OCI-LY1 (cell line): Measurements from ENCODE around the gene SREBF1.

Source experiments
- H2AFZ ChIP-seq: fragments of 200-600 bp; sonication (generic), shearing (Covaris generic); 2 replicates; pipeline ENCODE4 v1.6.0; 2014; ENCODE audit warnings: antibody characterized with exemption, mild to moderate bottlenecking, low read length
- H3F3A ChIP-seq: fragments of 200-600 bp; sonication (generic), shearing (Covaris generic); 2 replicates; pipeline ENCODE4 v1.6.0; 2014; ENCODE audit warnings: mild to moderate bottlenecking, antibody characterized with exemption, low read length, moderate library complexity; ENCODE audit not compliant: insufficient read depth
- H3K27ac ChIP-seq: fragments of 200-600 bp; sonication (generic); 2 replicates; pipeline ENCODE4 v1.5.1; 2014; ENCODE audit warnings: low read length, mixed run types, mild to moderate bottlenecking, low read depth; ENCODE audit not compliant: poor library complexity, severe bottlenecking
- H3K27me3 ChIP-seq: fragments of 200-600 bp; sonication (generic); 2 replicates; pipeline ENCODE4 v1.6.0; 2014; ENCODE audit warnings: antibody characterized with exemption, mild to moderate bottlenecking, low read length, moderate library complexity; ENCODE audit not compliant: insufficient read depth
- H3K36me3 ChIP-seq: fragments of 200-600 bp; sonication (generic); 2 replicates; pipeline ENCODE4 v1.6.1; 2014; ENCODE audit warnings: mild to moderate bottlenecking, antibody characterized with exemption, low read length, moderate library complexity, mixed read lengths; ENCODE audit not compliant: insufficient read depth
- H3K4me1 ChIP-seq: fragments of 200-600 bp; sonication (generic); 2 replicates; pipeline ENCODE4 v1.5.1; 2014; ENCODE audit warnings: mild to moderate bottlenecking, low read length, moderate library complexity; ENCODE audit not compliant: insufficient read depth, severe bottlenecking
- H3K4me2 ChIP-seq: fragments of 200-600 bp; sonication (generic), shearing (Covaris generic); 2 replicates; pipeline ENCODE4 v1.6.1; 2014; ENCODE audit warnings: low read length
- H3K4me3 ChIP-seq: fragments of 200-600 bp; sonication (generic); 2 replicates; pipeline ENCODE4 v1.5.1; 2014; ENCODE audit warnings: low read length, low read depth, mild to moderate bottlenecking, mixed read lengths; ENCODE audit not compliant: poor library complexity, severe bottlenecking
- H3K79me2 ChIP-seq: fragments of 200-600 bp; shearing (Covaris generic); 2 replicates; pipeline ENCODE4 v1.6.1; 2016; ENCODE audit warnings: mixed run types, low read length, mixed read lengths; ENCODE audit not compliant: insufficient read depth
- H3K9ac ChIP-seq: fragments of 200-600 bp; sonication (generic), shearing (Covaris generic); 2 replicates; pipeline ENCODE4 v1.6.1; 2014; ENCODE audit warnings: mild to moderate bottlenecking, low read length, mixed read lengths
- H3K9me2 ChIP-seq: fragments of 200-600 bp; sonication (generic), shearing (Covaris generic); 2 replicates; pipeline ENCODE4 v1.6.1; 2014; ENCODE audit warnings: low read depth, mild to moderate bottlenecking, low read length, mixed read lengths
- H3K9me3 ChIP-seq: fragments of 200-600 bp; shearing (Covaris generic); 2 replicates; pipeline ENCODE4 v1.6.1; 2014; ENCODE audit warnings: low read length, mixed read lengths
- H4K20me1 ChIP-seq: fragments of 200-600 bp; sonication (generic), shearing (Covaris generic); 2 replicates; pipeline ENCODE4 v1.6.0; 2016; ENCODE audit warnings: mild to moderate bottlenecking, low read length; ENCODE audit not compliant: insufficient read depth
- EZH2 ChIP-seq: fragments of 200-600 bp; sonication (generic), shearing (Covaris generic); IDR thresholded peaks from 2 replicates; pipeline ENCODE4 v1.8.0; 2017; ENCODE audit warnings: borderline replicate concordance, mixed run types, mild to moderate bottlenecking, antibody characterized with exemption, low read length, moderate library complexity, mixed read lengths
- TF ChIP-seq, protein P1 (sequence below): fragments of 200-600 bp; sonication (generic), shearing (Covaris generic); IDR thresholded peaks from 2 replicates; pipeline ENCODE4 v1.5.1; 2017; ENCODE audit warnings: mild to moderate bottlenecking, antibody characterized with exemption, low read length, moderate library complexity, mixed read lengths

The SREBF1 gene

DNA sequence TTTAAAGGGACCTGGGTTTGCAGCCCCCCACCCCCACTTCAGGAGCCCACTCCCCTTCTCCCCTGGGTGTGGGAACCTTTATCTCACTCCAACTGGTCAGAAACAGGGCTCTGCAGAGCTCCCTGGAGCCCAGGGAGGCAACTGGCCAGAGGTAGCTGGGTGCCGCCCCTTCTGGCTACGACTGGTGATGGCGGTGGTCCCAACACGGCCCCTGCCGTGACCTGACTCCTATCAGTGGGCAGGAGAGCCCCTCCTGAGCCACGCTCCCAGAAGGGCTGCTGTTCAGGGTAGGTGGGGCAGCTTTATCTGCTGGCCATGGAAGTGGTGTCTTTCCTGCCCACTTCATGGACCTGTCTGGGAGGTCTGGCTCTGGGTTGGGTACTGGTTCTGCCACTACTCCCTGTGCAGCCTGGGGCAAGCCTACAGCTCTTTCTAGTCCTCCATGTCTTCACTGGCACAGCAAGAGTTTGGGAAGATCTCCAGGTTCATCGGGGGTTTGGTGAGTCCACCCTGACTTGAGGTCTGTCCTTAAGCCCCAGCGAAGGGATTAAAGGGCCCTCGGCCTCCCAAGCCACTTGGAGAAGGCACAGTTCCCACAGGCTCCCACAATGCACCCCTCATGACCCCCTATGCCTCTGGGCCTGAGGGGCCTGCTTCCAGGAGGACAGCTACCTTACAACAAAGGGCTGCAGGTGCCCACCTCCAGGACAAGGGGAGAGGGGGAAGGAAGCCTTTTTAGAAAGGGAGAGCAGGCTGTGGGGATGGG is 5.5 kb upstream of the SREBF1 start:
- Histone ChIP-seq H3K79me2 (no peaks in the 10 kb centered on the region), H3K9me3 (no peaks in the 10 kb centered on the region), H3K36me3 (no peaks in the 10 kb centered on the region), H2AFZ (no peak overlapping the region), H3K27me3 (no peaks in the 10 kb centered on the region), H4K20me1 (no peaks in the 10 kb centered on the region), H3K4me1 (peaks cover 36% of the 10 kb centered on the region), H3K9me2 (no peaks in the 10 kb centered on the region), H3K9ac (no peak overlapping the region), H3K27ac (no peak overlapping the region), H3F3A (no peaks in the 10 kb centered on the region), H3K4me2 (no peak overlapping the region), H3K4me3 (no peak overlapping the region)
- TF ChIP-seq EZH2 = no peak
- TF ChIP-seq, protein P1, sequence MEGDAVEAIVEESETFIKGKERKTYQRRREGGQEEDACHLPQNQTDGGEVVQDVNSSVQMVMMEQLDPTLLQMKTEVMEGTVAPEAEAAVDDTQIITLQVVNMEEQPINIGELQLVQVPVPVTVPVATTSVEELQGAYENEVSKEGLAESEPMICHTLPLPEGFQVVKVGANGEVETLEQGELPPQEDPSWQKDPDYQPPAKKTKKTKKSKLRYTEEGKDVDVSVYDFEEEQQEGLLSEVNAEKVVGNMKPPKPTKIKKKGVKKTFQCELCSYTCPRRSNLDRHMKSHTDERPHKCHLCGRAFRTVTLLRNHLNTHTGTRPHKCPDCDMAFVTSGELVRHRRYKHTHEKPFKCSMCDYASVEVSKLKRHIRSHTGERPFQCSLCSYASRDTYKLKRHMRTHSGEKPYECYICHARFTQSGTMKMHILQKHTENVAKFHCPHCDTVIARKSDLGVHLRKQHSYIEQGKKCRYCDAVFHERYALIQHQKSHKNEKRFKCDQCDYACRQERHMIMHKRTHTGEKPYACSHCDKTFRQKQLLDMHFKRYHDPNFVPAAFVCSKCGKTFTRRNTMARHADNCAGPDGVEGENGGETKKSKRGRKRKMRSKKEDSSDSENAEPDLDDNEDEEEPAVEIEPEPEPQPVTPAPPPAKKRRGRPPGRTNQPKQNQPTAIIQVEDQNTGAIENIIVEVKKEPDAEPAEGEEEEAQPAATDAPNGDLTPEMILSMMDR = no peak

DNA sequence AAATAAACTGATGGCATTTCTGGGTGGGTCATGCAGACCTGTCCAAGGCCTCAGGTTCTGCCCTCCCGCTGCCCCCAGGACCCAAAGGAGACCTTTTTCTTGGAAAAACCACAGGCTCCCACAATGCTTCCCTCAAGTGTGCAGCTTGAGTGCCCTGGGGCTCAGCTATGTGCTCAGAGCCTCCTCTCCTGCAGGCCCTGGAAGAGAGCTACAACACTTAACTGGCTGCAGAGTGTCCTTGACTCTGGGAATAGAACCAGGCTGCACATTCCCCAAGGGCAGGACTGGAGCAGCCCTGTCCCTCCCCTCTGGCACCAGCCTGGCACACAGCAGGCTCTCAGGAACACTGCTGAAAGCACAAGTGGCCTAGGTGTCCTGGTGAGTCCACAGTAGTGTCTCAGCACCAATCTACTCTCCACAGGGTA is 4.8 kb upstream of the SREBF1 start:
- Histone ChIP-seq H2AFZ (no peak overlapping the region), H4K20me1 (no peaks in the 10 kb centered on the region), H3K4me2 (no peak overlapping the region), H3K4me1 (peaks cover 41% of the 10 kb centered on the region), H3K9ac (no peak overlapping the region), H3K27ac (peak overlapping the region; percentile 62), H3F3A (no peaks in the 10 kb centered on the region), H3K79me2 (no peaks in the 10 kb centered on the region), H3K27me3 (no peaks in the 10 kb centered on the region), H3K9me3 (no peaks in the 10 kb centered on the region), H3K36me3 (no peaks in the 10 kb centered on the region), H3K4me3 (no peak overlapping the region), H3K9me2 (no peaks in the 10 kb centered on the region)
- TF ChIP-seq, protein P1 = no peak
- TF ChIP-seq EZH2 = no peak

DNA sequence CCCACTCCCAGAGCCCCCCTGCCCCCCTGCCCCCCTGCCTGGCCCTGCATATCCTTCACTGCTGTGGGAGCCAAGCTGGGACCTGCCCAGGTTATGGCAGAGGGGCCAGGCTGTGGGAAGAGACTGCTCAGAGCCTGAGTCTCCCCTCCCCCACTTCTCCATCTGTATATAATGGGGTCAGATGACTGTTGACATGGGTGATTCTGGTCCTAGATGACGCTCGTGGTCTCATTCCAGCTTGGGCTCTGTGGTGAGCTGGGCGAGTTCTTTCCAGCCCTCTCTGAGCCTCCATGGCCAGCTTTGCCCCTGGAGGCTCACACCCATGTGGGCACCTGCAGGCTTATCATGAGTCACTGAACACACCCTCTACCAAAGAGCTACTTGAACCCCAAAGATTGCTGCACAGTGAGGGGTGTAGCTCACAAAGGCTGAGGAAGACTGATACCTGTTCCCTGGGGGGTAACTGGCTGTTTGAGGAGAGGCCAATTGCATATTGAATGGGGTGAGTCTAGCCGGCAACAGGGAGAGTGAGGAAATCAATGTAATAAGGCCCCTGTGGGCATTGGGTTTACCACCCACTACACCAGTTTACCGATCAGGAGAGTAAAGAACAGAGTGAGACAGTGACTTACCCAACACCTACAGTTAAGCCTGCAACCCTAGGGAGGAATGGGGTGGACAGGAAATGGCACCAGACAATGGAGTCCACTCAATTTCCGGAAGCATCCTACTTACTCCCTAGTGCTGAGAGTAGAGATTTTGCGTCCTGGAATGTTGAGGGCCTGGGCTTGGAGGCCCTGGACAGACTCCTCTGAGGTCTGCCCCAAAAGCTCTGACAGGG is 4.2 kb upstream of the SREBF1 start:
- H3F3A ChIP-seq = no peaks in the 10 kb centered on the region
- H3K4me3 ChIP-seq = peak overlapping the region; percentile 65
- H3K27ac ChIP-seq = peak overlapping the region; percentile 62
- no peaks in the 10 kb centered on the region for H3K36me3 ChIP-seq
- H4K20me1 ChIP-seq = no peaks in the 10 kb centered on the region
- H3K27me3 ChIP-seq = no peaks in the 10 kb centered on the region
- peaks cover 42% of the 10 kb centered on the region for H3K4me1 ChIP-seq
- no peak for TF ChIP-seq EZH2
- TF ChIP-seq, protein P1 = no peak
- peak overlapping the region; percentile 95 for H3K4me2 ChIP-seq
- H3K9me2 ChIP-seq = no peaks in the 10 kb centered on the region
- H3K9me3 ChIP-seq = no peaks in the 10 kb centered on the region
- peak overlapping the region; percentile 78 for H3K9ac ChIP-seq
- H2AFZ ChIP-seq = no peak overlapping the region
- no peaks in the 10 kb centered on the region for H3K79me2 ChIP-seq
